Erythroblast (primary cell): ENCODE results near the gene GGTLC1.
"Not testable (repeated sequence)": the region's sequence is repeated elsewhere in the genome, so short reads cannot be mapped to it uniquely, and the experiment has no call there.

Source experiments
- GATA1 ChIP-seq: IDR thresholded peaks from 2 replicates; pipeline ENCODE4 v1.6.1; 2011; ENCODE audit warnings: low read depth, mild to moderate bottlenecking, control low read depth, low read length, moderate library complexity
- POLR2A ChIP-seq: IDR thresholded peaks from 2 replicates; pipeline ENCODE4 v1.6.1; 2011; ENCODE audit warnings: mild to moderate bottlenecking, low read length

GRCh38 chr20:23981014-23981413 lies 7.6 kb downstream of the GGTLC1 start:
- not testable (repeated sequence) for TF ChIP-seq POLR2A, GATA1
